ENCODE results near the gene RPS16. TPM values are rescaled to one million over a fixed set of nuclear protein-coding genes. Genes with fewer than 3 reads are reported as not detected.

Gene RPS16
- total and polyA plus RNA-seq, 2 of the 13 experiments (the other 11 are each of a cell fraction or from before 2014, with no cell fraction given): 488 to 2,583 TPM

- TF ChIP-seq HMGXB3 (CRISPR knock-in tag; IDR thresholded peaks at IDR 0.05; ENCODE audit: borderline replicate concordance) (no peak), NFE2L1 (CRISPR knock-in tag; IDR thresholded peaks at IDR 0.05; ENCODE audit: borderline replicate concordance) (no peak), ZSCAN21 (CRISPR knock-in tag; IDR thresholded peaks at IDR 0.05; ENCODE audit: borderline replicate concordance) (no peak), GATAD1 (CRISPR knock-in tag; IDR thresholded peaks at IDR 0.05) (no peak), KDM1A (CRISPR knock-in tag; IDR thresholded peaks at IDR 0.05) (no peak), ARNT2 (CRISPR knock-in tag; IDR thresholded peaks at IDR 0.05; ENCODE audit: low read depth) (no peak), MXD1 (CRISPR knock-in tag; IDR thresholded peaks at IDR 0.05) (no peak), CREB3 (CRISPR knock-in tag; IDR thresholded peaks at IDR 0.05) (no peak), GLMP (CRISPR knock-in tag; IDR thresholded peaks at IDR 0.05; ENCODE audit: borderline replicate concordance) (no peak), ZNF772 (CRISPR knock-in tag; IDR thresholded peaks at IDR 0.05) (no peak), SMAD3 (CRISPR knock-in tag; IDR thresholded peaks at IDR 0.05) (0 out of 2 replicates have a peak, but pooled peaks have one; percentile 34), RFXANK (CRISPR knock-in tag; IDR thresholded peaks at IDR 0.05) (no peak), RXRB (CRISPR knock-in tag; IDR thresholded peaks at IDR 0.05; ENCODE audit: borderline replicate concordance) (no peak; the same call in none of the 2 replicates), RBAK (CRISPR knock-in tag; IDR thresholded peaks at IDR 0.05) (no peak), RBM39 (IDR thresholded peaks at IDR 0.05; ENCODE audit: low read depth, low read length, poor library complexity, severe bottlenecking) (peak; percentile 40), ATF1 (CRISPR knock-in tag; IDR thresholded peaks at IDR 0.05) (no peak), TRAFD1 (CRISPR knock-in tag; IDR thresholded peaks at IDR 0.05; ENCODE audit: borderline replicate concordance) (no peak), ZNF572 (CRISPR knock-in tag; IDR thresholded peaks at IDR 0.05) (no peak), ZFX (CRISPR knock-in tag; IDR thresholded peaks at IDR 0.05; ENCODE audit: low read depth) (peak; percentile 60; the same call in 1 of the 2 replicates)
These were observed 7.3 kb downstream of the RPS16 start (continued) for GRCh38 chr19:39428283-39429112.

All from HepG2 (cell line).